WTC11 (cell line): ENCODE measurements around the gene PSMB9. TPM values are rescaled to one million over a fixed set of nuclear protein-coding genes. Genes with fewer than 3 reads are reported as not detected.

ENCODE experiments used
- ATAC-seq: fragments of 200-7000 bp; cut with Tn5 transposase; 2 replicates; pipeline ENCODE4 v1.10.0; 2021; ENCODE audit warnings: mild to moderate bottlenecking, moderate library complexity
- CTCF ChIA-PET: fragments of 300-600 bp; sonication (Branson Sonifier 250); formaldehyde crosslinking; loops from one replicate; lab custom pipeline; 2021; ENCODE audit warnings: antibody characterized with exemption; lab: Charles Lee
- POLR2A ChIA-PET: fragments of 350-600 bp; sonication (Branson Sonifier 250); formaldehyde crosslinking; loops from one replicate; lab custom pipeline; 2021; ENCODE audit warnings: antibody characterized with exemption; lab: Charles Lee
- DNase-seq: peaks from one replicate; pipeline ENCODE4 v3.0.0; 2021; ENCODE audit warnings: low spot score
- H3K27ac Mint-ChIP-seq: 2 replicates; pipeline ENCODE4 v1.8.0; 2021; ENCODE audit warnings: mixed read lengths
- H3K27me3 Mint-ChIP-seq: 2 replicates; pipeline ENCODE4 v1.8.0; 2021; ENCODE audit warnings: low read depth, mild to moderate bottlenecking, moderate library complexity, mixed read lengths
- H3K36me3 Mint-ChIP-seq: 2 replicates; pipeline ENCODE4 v1.8.0; 2021; ENCODE audit warnings: mixed read lengths
- H3K4me1 Mint-ChIP-seq: 2 replicates; pipeline ENCODE4 v1.8.0; 2022; ENCODE audit warnings: mixed read lengths
- H3K4me3 Mint-ChIP-seq: 2 replicates; pipeline ENCODE4 v1.8.0; 2021; ENCODE audit warnings: mild to moderate bottlenecking, moderate library complexity, mixed read lengths
- H3K9me3 Mint-ChIP-seq: 2 replicates; pipeline ENCODE4 v1.8.0; 2021; ENCODE audit warnings: mixed read lengths
- ARID4B ChIP-seq: sonication (generic); formaldehyde crosslinking; IDR thresholded peaks from 2 replicates; pipeline ENCODE4 v1.8.0; 2023; ENCODE audit warnings: missing genetic modification reagents, mild to moderate bottlenecking, borderline replicate concordance
- ATF3 ChIP-seq: sonication (generic); formaldehyde crosslinking; conservative IDR thresholded peaks from 2 replicates; pipeline ENCODE4 v1.8.1; 2022; ENCODE audit warnings: mild to moderate bottlenecking, missing genetic modification reagents
- CTCF ChIP-seq: fragments of 200-600 bp; IDR thresholded peaks from 2 replicates; pipeline ENCODE4 v1.8.0; 2022; ENCODE audit warnings: antibody characterized with exemption
- E2F4 ChIP-seq: sonication (generic); formaldehyde crosslinking; IDR thresholded peaks from 2 replicates; pipeline ENCODE4 v1.8.1; 2022; ENCODE audit warnings: low read depth, mild to moderate bottlenecking, moderate library complexity, missing genetic modification reagents, borderline replicate concordance
- ESRRA ChIP-seq: sonication (generic); formaldehyde crosslinking; IDR thresholded peaks from 2 replicates; pipeline ENCODE4 v1.8.1; 2022; ENCODE audit warnings: mild to moderate bottlenecking, missing genetic modification reagents, borderline replicate concordance
- ETV6 ChIP-seq: sonication (generic); formaldehyde crosslinking; IDR thresholded peaks from 2 replicates; pipeline ENCODE4 v1.8.1; 2022; ENCODE audit warnings: mild to moderate bottlenecking, missing genetic modification reagents
- FOXJ3 ChIP-seq: sonication (generic); formaldehyde crosslinking; IDR thresholded peaks from 2 replicates; pipeline ENCODE4 v1.9.0; 2021; ENCODE audit warnings: missing genetic modification reagents, mild to moderate bottlenecking, borderline replicate concordance
- FOXP1 ChIP-seq: sonication (generic); formaldehyde crosslinking; IDR thresholded peaks from 2 replicates; pipeline ENCODE4 v1.8.0; 2022; ENCODE audit warnings: missing genetic modification reagents, mild to moderate bottlenecking, moderate library complexity, borderline replicate concordance
- MAX ChIP-seq: sonication (generic); formaldehyde crosslinking; IDR thresholded peaks from 2 replicates; pipeline ENCODE4 v1.8.0; 2022; ENCODE audit warnings: mild to moderate bottlenecking, missing genetic modification reagents
- OVOL2 ChIP-seq: fragments of 250-450 bp; sonication (Bioruptor Pico); IDR thresholded peaks from 2 replicates; pipeline ENCODE4 v1.9.0; 2021; ENCODE audit warnings: mild to moderate bottlenecking, borderline replicate concordance
- SMAD3 ChIP-seq: sonication (generic); formaldehyde crosslinking; IDR thresholded peaks from 2 replicates; pipeline ENCODE4 v1.8.0; 2022; ENCODE audit warnings: missing genetic modification reagents, mild to moderate bottlenecking, borderline replicate concordance
- USF1 ChIP-seq: sonication (generic); formaldehyde crosslinking; IDR thresholded peaks from 2 replicates; pipeline ENCODE4 v1.8.0; 2022; ENCODE audit warnings: mild to moderate bottlenecking, missing genetic modification reagents
- ZNF219 ChIP-seq: sonication (generic); formaldehyde crosslinking; IDR thresholded peaks from 2 replicates; pipeline ENCODE4 v1.8.0; 2023; ENCODE audit warnings: missing genetic modification reagents, mild to moderate bottlenecking, borderline replicate concordance
- ZNF263 ChIP-seq: sonication (generic); formaldehyde crosslinking; IDR thresholded peaks from 2 replicates; pipeline ENCODE4 v1.8.1; 2022; ENCODE audit warnings: low read depth, mild to moderate bottlenecking, moderate library complexity, missing genetic modification reagents
- ZNF396 ChIP-seq: fragments of 250-450 bp; sonication (Bioruptor Pico); IDR thresholded peaks from 2 replicates; pipeline ENCODE4 v1.8.0; 2021; ENCODE audit warnings: mild to moderate bottlenecking, moderate library complexity, borderline replicate concordance
- ZNF671 ChIP-seq: fragments of 250-450 bp; sonication (Bioruptor Pico); IDR thresholded peaks from 2 replicates; pipeline ENCODE4 v1.8.0; 2021; ENCODE audit warnings: mild to moderate bottlenecking
- total RNA-seq: library from RNA; stranded (reverse); gene quantifications from 3 replicates; pipeline ENCODE4 v1.2.3, GENCODE V29; 2021

PSMB9 gene
- total RNA-seq, 1 experiment from 2014 or later, result 1.8 TPM

GRCh38 chr6:32845384-32845884 lies 8.6 kb upstream of the PSMB9 start:
- Mint-ChIP-seq H3K4me3 (no peak overlapping the region), H3K36me3 (peaks cover 24% of the 10 kb centered on the region), H3K27ac (no peak overlapping the region), H3K27me3 (peaks cover 92% of the 10 kb centered on the region), H3K9me3 (no peaks in the 10 kb centered on the region), H3K4me1 (peaks cover 17% of the 10 kb centered on the region)
- DNase-seq, result no peak
- TF ChIP-seq ETV6 (CRISPR knock-in tag) (no peak), SMAD3 (CRISPR knock-in tag) (no peak), ZNF219 (CRISPR knock-in tag) (no peak), ESRRA (CRISPR knock-in tag) (no peak), CTCF (no peak), E2F4 (no peak), FOXP1 (CRISPR knock-in tag) (no peak), ZNF396 (no peak), OVOL2 (CRISPR knock-in tag) (no peak)
- POLR2A ChIA-PET, result interaction anchor here (0.5 to 2.6 kb wide), 6 partner anchors 9 to 126 kb away, joined by 3 to 28 read pairs (median 6); partner anchors contain the start of genes HLA-DMB, PSMB9 and TAP1
- ATAC-seq, result no peak
- CTCF ChIA-PET, result interaction anchor here (0.8 to 2.8 kb wide), 7 partner anchors 9 to 123 kb away, joined by 3 to 53 read pairs (median 14); partner anchors contain the start of genes BRD2, PSMB9 and TAP1

GRCh38 chr6:32847004-32847403 lies 7.0 kb upstream of the PSMB9 start:
- ChIA-PET CTCF (interaction anchor here (0.7 to 0.9 kb wide), 2 partner anchors 9 to 21 kb away, joined by 3 read pairs; partner anchors contain the start of gene TAP2), POLR2A (no interaction called here)
- Mint-ChIP-seq H3K27ac (no peak overlapping the region), H3K9me3 (no peaks in the 10 kb centered on the region)
- no peak for TF ChIP-seq USF1 (CRISPR knock-in tag)
- no peak for TF ChIP-seq E2F4
- TF ChIP-seq ARID4B (CRISPR knock-in tag), result no peak
- TF ChIP-seq ZNF263 (CRISPR knock-in tag), result no peak
- no peak for TF ChIP-seq ATF3
- no peak for TF ChIP-seq FOXJ3 (CRISPR knock-in tag)
- no peak for TF ChIP-seq MAX (CRISPR knock-in tag)
- no peak for TF ChIP-seq ZNF671 (CRISPR knock-in tag)
- TF ChIP-seq, all 79 proteins: peak for 0
- Mint-ChIP-seq H3K4me1 (peaks cover 18% of the 10 kb centered on the region), H3K4me3 (no peak overlapping the region), H3K27me3 (peaks cover 92% of the 10 kb centered on the region), H3K36me3 (peaks cover 17% of the 10 kb centered on the region)
- ATAC-seq, result no peak
- DNase-seq, result no peak
